Amniotic epithelial cell (primary cell): ENCODE results near the gene DAPK1.

ENCODE experiments used
- DNase-seq: peaks from one replicate; pipeline ENCODE4 v3.0.0-alpha.2; 2010; ENCODE audit warnings: low read depth

The DAPK1 gene

GRCh38 chr9:87613265-87614111 is 115.8 kb downstream of the DAPK1 start:
- peak; percentile 85 for DNase-seq

- no peak for DNase-seq
Observed at GRCh38 chr9:87614397-87614796, 116.7 kb downstream of the DAPK1 start.

- DNase-seq: no peak
Observed at GRCh38 chr9:87615136-87615535, 117.5 kb downstream of the DAPK1 start.

- DNase-seq: no peak
Observed at GRCh38 chr9:87615547-87616148, 118.0 kb downstream of the DAPK1 start.

- no peak for DNase-seq
Observed at GRCh38 chr9:87618226-87618625, 120.6 kb downstream of the DAPK1 start.

GRCh38 chr9:87618931-87619330 is 121.3 kb downstream of the DAPK1 start:
- DNase-seq: no peak

- no peak for DNase-seq
Observed at GRCh38 chr9:87619346-87619745, 121.7 kb downstream of the DAPK1 start.

GRCh38 chr9:87620731-87621322 is 123.2 kb downstream of the DAPK1 start:
- DNase-seq: no peak

GRCh38 chr9:87622098-87622497 is 124.4 kb downstream of the DAPK1 start:
- DNase-seq: no peak

- DNase-seq: peak; percentile 90
Observed at GRCh38 chr9:87622923-87623322, 125.3 kb downstream of the DAPK1 start.

- no peak for DNase-seq
Observed at GRCh38 chr9:87628346-87628745, 130.7 kb downstream of the DAPK1 start.

GRCh38 chr9:87629104-87629503 is 131.4 kb downstream of the DAPK1 start:
- no peak for DNase-seq

- DNase-seq: no peak
Observed at GRCh38 chr9:87630266-87630665, 132.6 kb downstream of the DAPK1 start.

- no peak for DNase-seq
Observed at GRCh38 chr9:87630846-87631245, 133.2 kb downstream of the DAPK1 start.

- DNase-seq: no peak
Observed at GRCh38 chr9:87635656-87636501, 138.2 kb downstream of the DAPK1 start.

- DNase-seq: no peak
Observed at GRCh38 chr9:87638292-87638691, 140.6 kb downstream of the DAPK1 start.

GRCh38 chr9:87639949-87640348 is 142.3 kb downstream of the DAPK1 start:
- DNase-seq: no peak

- DNase-seq: peak; percentile 51
Observed at GRCh38 chr9:87640385-87640795, 142.7 kb downstream of the DAPK1 start.

GRCh38 chr9:87641067-87641466 is 143.4 kb downstream of the DAPK1 start:
- no peak for DNase-seq

- DNase-seq: peak; percentile 29
Observed at GRCh38 chr9:87642330-87643106, 144.9 kb downstream of the DAPK1 start.

GRCh38 chr9:87643107-87643650 is 145.5 kb downstream of the DAPK1 start:
- peak; percentile 29 for DNase-seq
